Esophagus squamous epithelium (tissue), 4 donors: ENCODE measurements around the gene GREM2.

Experiments used
- POLR2A ChIP-seq, 4 donors: fragments of 450-650 bp; IDR thresholded peaks; one replicate each; pipeline ENCODE4 v1.6.1; 2017; ENCODE audit warnings: antibody characterized with exemption in 4 of 4, mild to moderate bottlenecking in 4 of 4, moderate library complexity in 3 of 4
- TF ChIP-seq, protein P1 (sequence below), 6 experiments: fragments of 450-650 bp in 4 of 6; fragments of 200-600 bp in 2 of 6; sonication (generic) in 2 of 6; IDR thresholded peaks; one replicate each; pipeline ENCODE4 v1.5.1; 2016 to 2019; ENCODE audit warnings: antibody characterized with exemption in 6 of 6, mild to moderate bottlenecking in 4 of 6, moderate library complexity in 4 of 6

DNA sequence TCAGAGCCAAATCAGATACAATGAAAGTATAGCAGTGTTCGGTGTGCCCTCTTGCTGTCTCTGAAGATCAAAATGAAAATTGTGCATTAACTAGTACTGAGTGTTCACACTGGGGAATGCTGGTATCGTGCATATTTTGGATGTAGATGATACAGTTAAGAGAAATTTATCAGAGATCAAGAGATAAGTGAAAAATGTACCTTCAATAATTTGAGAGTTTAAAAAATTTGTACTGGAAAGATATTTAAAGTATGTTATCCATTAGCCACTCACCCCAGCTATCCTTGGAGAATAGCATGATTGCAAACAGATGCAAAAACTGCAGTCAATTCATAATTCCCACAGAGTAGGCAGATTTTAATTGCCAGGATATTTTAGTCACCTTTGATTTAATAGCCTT, 56.4 kb downstream of the GREM2 start:
- TF ChIP-seq POLR2A (IDR thresholded peaks at IDR 0.05): no peak
- TF ChIP-seq, protein P1, sequence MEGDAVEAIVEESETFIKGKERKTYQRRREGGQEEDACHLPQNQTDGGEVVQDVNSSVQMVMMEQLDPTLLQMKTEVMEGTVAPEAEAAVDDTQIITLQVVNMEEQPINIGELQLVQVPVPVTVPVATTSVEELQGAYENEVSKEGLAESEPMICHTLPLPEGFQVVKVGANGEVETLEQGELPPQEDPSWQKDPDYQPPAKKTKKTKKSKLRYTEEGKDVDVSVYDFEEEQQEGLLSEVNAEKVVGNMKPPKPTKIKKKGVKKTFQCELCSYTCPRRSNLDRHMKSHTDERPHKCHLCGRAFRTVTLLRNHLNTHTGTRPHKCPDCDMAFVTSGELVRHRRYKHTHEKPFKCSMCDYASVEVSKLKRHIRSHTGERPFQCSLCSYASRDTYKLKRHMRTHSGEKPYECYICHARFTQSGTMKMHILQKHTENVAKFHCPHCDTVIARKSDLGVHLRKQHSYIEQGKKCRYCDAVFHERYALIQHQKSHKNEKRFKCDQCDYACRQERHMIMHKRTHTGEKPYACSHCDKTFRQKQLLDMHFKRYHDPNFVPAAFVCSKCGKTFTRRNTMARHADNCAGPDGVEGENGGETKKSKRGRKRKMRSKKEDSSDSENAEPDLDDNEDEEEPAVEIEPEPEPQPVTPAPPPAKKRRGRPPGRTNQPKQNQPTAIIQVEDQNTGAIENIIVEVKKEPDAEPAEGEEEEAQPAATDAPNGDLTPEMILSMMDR (IDR thresholded peaks at IDR 0.05): no peak
